ENCODE results near the gene NOTUM. TPM values are rescaled to one million over a fixed set of nuclear protein-coding genes. Genes with fewer than 3 reads are reported as not detected.

The NOTUM gene
- 0.78 and 1.6 TPM in 2 replicates for total RNA-seq

DNA sequence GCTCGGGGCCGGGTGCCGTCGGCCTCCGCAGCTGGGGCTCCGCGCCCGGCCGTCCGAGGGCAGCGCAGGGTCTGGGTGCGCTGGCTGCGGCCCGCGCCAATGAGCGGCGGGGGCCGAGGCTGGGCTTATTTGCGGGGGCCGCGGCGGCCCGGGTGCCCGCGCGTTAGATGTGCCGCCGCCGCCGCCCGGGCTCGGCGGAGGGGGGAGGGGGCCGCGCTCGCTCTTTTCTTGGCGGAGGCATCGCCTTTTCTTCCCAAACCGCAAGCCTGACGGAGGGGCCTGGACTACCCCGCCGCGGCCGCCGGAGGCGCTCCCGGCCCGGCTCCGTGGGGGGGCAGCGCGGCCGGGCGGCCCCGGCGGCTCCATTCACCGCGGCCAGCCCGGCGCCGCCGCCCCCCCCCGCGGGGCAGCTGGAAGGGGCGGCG is at the start of gene NOTUM:
Gene NOTUM (minus strand): TSS at position 101 of the 425 bp plus-strand sequence. CDS start 278 bp downstream, outside the sequence.
- intact Hi-C loops (cut with micrococcal nuclease), result no loop called here

DNA sequence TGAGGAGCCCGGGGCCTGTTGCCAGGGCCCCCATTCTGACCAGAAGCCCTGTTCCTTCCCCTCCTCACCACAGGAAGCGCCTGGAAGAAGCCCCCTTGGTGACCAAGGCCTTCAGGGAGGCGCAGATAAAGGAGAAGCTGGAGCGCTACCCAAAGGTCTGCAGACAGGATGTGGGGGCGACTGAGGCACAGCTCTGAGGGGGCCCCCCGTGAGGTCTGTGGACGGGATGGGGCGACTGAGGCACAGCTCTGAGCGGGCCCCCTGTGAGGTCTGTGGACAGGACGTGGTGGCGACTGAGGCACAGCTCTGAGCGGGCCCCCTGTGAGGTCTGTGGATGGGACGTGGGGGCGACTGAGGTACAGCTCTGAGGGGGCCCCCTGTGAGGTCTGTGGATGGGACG is 48.4 kb upstream of the NOTUM start:
- intact Hi-C loops (cut with micrococcal nuclease), result no loop called here

- intact Hi-C loops (cut with micrococcal nuclease), result no loop called here
Observed at GRCh38 chr17:82008941-82009405, 48.0 kb upstream of the NOTUM start.

DNA sequence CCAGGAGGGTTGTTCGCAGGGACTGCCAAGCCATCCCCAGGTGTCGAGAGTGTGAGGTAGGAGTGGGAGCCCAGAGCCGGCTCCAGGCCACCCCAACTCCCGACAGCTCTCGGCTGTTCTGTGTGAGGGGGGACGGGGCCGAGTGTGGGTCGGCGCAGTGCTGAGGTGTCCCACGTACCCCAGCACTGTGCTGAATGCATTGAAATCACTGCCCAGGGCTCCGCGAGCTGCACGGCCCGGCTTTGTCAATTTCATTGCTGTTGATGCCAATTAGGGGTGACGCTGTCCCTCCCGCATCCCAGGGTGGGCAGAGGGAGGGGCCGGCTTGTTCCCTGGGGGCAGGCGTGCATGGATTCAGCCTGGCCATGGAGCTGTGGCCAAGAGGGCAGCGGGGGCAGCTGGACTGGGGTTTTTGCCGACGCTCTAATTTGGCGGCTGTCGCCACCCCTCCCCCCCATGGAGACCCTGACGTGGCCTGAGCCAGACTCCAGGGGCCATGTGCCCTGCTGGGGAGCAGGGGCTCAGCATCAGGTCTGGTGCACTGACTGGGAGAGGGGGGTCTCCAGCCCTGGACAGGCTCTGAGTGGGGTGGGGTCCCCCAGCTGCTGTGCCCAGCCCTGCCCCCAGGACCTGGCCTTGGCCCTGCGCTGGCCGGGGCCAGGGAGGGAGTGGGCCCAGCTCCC is 47.4 kb upstream of the NOTUM start:
- intact Hi-C loops (cut with micrococcal nuclease), result no loop called here

- intact Hi-C loops (cut with micrococcal nuclease), result no loop called here
Observed at GRCh38 chr17:82007495-82008257, 46.7 kb upstream of the NOTUM start.

GRCh38 chr17:82007228-82007494 is 46.2 kb upstream of the NOTUM start:
- intact Hi-C loops (cut with micrococcal nuclease), result no loop called here

- intact Hi-C loops (cut with micrococcal nuclease), result no loop called here
Observed at GRCh38 chr17:82006468-82007227, 45.7 kb upstream of the NOTUM start.

- intact Hi-C loops (cut with micrococcal nuclease), result no loop called here
Observed at GRCh38 chr17:82005701-82006348, 44.8 kb upstream of the NOTUM start.

GRCh38 chr17:82004517-82005455 is 43.8 kb upstream of the NOTUM start:
- intact Hi-C loops (cut with micrococcal nuclease), result no loop called here

DNA sequence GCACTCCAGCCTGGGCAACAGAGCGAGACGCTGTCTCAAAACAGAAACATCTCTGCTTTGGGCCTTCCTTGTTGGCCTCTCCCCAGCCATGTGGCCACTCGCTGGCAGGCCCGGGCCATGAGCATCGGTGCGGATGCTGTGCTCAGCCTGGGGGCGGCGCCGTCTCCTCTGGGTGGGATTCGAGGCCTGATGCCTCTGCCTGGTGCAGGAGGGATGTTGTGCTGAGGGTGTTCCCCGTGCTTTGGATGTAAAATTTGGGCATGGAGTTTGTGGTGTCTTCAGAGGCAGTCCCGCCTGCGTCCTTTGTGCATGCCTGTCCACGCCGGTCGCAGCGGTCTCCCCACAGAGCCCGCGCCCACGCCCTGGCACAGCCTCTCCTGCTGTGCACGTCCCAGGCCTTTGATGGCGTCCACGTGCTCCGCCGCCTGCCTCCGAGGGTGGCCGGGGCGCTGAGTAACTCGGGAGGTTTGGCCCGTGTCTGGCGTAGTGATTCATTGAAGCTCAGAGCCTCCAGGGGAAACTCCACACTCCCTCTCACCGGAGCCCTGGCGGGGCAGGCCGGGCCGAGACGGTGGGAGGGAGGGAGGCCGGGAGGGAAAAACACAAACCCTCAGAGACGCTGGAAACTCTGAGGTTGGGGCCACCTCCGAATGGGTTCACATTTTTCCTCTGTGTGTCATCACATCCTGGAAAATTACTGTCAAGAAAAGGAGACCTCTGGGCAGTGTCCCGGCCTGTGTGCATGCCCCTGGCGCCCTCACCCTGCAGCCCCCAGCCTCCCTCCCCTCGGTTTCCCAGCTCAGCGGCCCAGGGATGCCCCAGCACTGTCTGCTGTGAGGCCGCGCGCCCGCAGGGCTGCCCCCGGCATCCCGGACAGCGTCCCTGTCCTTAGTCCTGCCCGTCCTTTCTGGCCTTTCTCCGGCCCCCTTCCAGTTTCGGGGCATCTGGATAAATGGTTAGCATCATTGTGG is 42.7 kb upstream of the NOTUM start:
- intact Hi-C loops (cut with micrococcal nuclease), result no loop called here

DNA sequence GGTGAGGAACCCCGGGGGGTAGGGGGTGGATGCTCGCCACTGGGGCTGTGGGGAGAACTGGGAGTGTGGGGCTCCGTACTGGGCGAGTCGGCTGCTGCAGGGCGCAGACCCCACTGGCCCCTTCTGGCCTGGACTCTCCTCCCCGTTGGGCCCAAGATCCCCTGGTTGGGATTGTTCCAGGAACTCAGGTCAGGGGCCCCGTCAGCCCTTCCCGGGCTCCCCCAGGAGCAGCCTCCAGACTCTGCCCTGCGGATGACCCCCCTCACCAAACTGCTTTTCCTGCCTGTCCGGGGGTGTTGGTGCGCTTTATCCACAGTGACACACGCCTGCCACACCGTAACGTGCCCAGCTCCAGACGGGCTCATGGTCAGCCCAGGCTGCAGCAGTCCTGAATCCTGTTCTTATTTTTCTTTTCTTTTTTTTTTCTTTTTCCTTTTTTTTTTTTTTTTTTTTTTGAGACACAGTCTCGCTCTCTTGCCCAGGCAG is 40.6 kb upstream of the NOTUM start:
- intact Hi-C loops (cut with micrococcal nuclease), result no loop called here

DNA sequence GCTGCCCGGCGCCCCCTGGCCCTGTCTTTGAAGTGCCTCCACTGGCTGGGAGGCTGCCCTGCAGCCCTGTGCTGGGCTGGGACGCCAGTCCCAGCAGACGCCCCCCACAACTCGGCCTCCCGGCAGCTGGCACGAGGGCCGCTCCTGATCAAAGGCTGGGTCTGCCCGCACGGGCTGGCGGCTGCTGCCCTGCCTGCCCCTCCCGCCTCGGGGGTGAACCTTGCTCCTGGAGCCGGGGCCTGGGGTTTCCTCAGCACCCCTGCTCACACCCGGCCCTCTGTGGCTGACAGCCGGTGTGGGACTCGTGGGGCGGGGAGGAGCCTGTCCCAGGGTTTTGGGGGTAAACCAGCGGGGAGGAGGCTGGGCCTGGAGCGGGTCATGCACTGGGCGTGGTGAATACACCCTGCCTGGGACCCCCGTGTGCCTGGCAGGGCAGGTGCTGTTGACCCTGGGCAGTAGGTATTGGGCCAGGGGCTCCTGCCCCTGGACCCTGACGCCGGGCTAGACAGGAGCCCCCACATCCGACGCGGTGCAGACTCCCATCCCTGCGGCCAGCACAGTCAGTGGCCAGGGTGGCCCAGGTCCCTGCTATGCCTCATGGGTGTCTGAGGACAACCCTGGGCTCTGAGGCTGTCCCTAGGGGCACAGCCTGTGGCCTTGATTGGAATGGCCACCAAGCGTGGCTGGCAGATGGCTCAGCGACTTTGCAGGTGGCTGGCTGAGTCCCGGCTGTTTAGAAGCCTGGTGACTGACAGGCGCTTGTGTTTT is 40.0 kb upstream of the NOTUM start:
- intact Hi-C loops (cut with micrococcal nuclease), result no loop called here

DNA sequence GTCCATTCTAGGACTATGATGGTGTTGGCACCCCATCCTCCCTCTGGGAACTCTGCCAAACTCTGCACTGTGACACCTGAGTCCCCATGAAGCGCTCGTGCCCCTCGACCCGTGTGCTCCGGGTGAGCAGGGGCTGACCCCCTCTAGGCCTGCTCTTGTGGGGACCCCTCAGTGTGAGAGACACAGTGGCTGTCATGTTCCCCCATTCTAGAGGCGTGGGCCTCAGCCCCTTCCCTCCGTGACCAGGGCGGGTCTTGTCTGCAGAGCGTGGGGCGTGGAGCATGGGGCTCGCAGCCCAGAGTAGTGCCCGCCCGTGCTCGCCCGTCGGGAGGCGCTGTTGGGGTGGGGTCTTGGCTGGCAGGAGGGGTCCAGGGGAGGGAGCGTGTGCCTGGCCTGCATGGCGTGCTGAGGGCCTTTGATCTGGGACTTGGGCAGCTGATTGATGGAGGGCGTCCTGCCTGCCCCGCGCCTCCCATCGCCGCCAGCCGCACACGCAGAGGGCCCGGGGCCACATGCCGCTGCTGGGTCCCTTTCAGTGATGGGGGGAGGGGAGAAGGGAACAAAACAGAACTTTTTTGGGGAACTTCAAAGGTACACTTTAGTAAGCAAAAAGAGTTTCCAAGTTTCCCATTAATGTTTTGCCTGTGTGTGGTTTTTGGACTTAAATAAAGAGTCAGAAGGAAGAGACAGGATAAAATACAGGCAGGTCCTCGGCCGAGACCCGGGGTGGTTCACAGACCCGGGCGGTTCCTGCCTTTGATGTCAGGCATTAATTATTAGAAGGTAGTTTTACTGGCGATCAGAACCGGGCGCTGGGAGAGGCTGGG is 39.2 kb upstream of the NOTUM start:
- intact Hi-C loops (cut with micrococcal nuclease), result no loop called here

GRCh38 chr17:81999587-81999975 is 38.6 kb upstream of the NOTUM start:
- intact Hi-C loops (cut with micrococcal nuclease), result no loop called here

DNA sequence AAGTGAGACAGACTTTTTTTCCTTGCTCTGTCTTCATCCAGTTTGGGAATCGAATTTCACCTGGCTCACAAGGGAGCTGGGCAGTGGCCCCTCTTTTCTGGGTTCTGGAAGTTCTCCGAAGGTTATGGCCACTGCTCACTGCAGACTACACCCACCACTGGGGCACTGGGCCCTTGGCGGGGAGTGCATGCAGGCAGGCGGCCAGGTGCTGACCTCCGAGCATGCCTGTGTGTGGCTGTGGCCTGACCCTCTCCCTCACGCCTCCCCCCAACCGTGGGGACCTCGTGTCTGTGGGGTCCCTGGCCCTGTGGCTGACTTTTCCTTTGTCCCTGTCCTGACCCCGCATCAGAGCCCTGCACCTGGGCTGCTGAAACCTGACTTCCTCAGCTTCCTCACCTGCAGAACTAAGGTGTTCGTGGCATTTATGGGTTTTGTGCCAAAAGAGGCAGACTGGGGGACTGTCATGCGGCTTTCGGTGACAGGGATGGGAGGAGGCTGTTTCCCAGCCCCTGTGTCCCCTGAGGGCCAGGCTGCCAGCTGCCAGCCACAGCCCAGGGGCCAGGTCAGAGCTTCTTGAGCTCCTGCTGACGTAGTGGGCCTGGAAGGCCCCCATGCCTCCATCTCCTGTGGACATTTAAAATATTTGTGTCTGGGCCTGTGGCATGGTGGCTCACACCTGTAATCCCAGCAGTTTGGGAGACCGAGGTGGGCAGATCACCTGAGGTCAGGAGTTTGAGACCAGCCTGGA is 37.9 kb upstream of the NOTUM start:
- intact Hi-C loops (cut with micrococcal nuclease), result no loop called here

GRCh38 chr17:81998212-81998611 is 37.2 kb upstream of the NOTUM start:
- intact Hi-C loops (cut with micrococcal nuclease), result no loop called here
